Loucy (cell line): ENCODE measurements around the gene TM4SF18.
"Not testable (repeated sequence)": the region's sequence is repeated elsewhere in the genome, so short reads cannot be mapped to it uniquely, and the experiment has no call there.

Experiments used
- H2AFZ ChIP-seq: fragments of 200-600 bp; sonication (generic); 2 replicates; pipeline ENCODE4 v1.6.0; 2016; ENCODE audit warnings: antibody characterized with exemption, mild to moderate bottlenecking, low read length, moderate library complexity
- H3F3A ChIP-seq: fragments of 200-600 bp; 2 replicates; pipeline ENCODE4 v1.6.0; 2016; ENCODE audit warnings: antibody characterized with exemption, low read depth, mild to moderate bottlenecking
- H3K27me3 ChIP-seq: fragments of 200-600 bp; sonication (generic); 2 replicates; pipeline ENCODE4 v1.6.1; 2014; ENCODE audit warnings: low read length, mild to moderate bottlenecking; ENCODE audit not compliant: insufficient read depth, poor library complexity, severe bottlenecking
- H3K36me3 ChIP-seq: fragments of 200-600 bp; sonication (generic); 2 replicates; pipeline ENCODE4 v1.6.1; 2016; ENCODE audit warnings: low read length; ENCODE audit not compliant: insufficient read depth
- H3K4me1 ChIP-seq: fragments of 200-600 bp; sonication (generic); 2 replicates; pipeline ENCODE4 v1.5.1; 2014; ENCODE audit warnings: low read length, mild to moderate bottlenecking; ENCODE audit not compliant: insufficient read depth, poor library complexity, severe bottlenecking
- H3K4me2 ChIP-seq: fragments of 200-600 bp; sonication (generic); 2 replicates; pipeline ENCODE4 v1.6.0; 2014; ENCODE audit warnings: antibody characterized with exemption, low read length, low read depth, mild to moderate bottlenecking; ENCODE audit not compliant: poor library complexity, severe bottlenecking
- H3K4me3 ChIP-seq: fragments of 200-600 bp; sonication (generic); 2 replicates; pipeline ENCODE4 v1.5.1; 2014; ENCODE audit warnings: low read length, mild to moderate bottlenecking, mixed read lengths; ENCODE audit not compliant: poor library complexity, severe bottlenecking
- H3K79me2 ChIP-seq: fragments of 200-600 bp; sonication (generic); 2 replicates; pipeline ENCODE4 v1.6.1; 2014; ENCODE audit warnings: low read length; ENCODE audit not compliant: insufficient read depth
- H3K9ac ChIP-seq: fragments of 200-600 bp; sonication (generic); 2 replicates; pipeline ENCODE4 v1.6.0; 2014; ENCODE audit warnings: mild to moderate bottlenecking, low read depth, low read length, moderate library complexity; ENCODE audit not compliant: poor library complexity, severe bottlenecking
- H3K9me2 ChIP-seq: fragments of 200-600 bp; sonication (generic); replicated peaks from 2 replicates; pipeline ENCODE4 v1.6.1; 2016; ENCODE audit warnings: low read depth, low read length, mixed read lengths
- H3K9me3 ChIP-seq: fragments of 200-600 bp; sonication (generic); 2 replicates; pipeline ENCODE4 v1.6.1; 2014; ENCODE audit warnings: mild to moderate bottlenecking, antibody characterized with exemption, low read length, low read depth; ENCODE audit not compliant: insufficient read depth
- H4K20me1 ChIP-seq: fragments of 200-600 bp; sonication (generic); 2 replicates; pipeline ENCODE4 v1.6.0; 2014; ENCODE audit warnings: antibody characterized with exemption, low read length, mild to moderate bottlenecking; ENCODE audit not compliant: insufficient read depth, poor library complexity, severe bottlenecking
- EZH2phosphoT487 ChIP-seq: fragments of 200-600 bp; IDR thresholded peaks from 2 replicates; pipeline ENCODE4 v1.6.1; 2018; ENCODE audit warnings: antibody characterized with exemption, mild to moderate bottlenecking, moderate library complexity, borderline replicate concordance
- TF ChIP-seq, protein P1 (sequence below): fragments of 200-600 bp; sonication (generic); conservative IDR thresholded peaks from 2 replicates; pipeline ENCODE4 v1.5.1; 2014; ENCODE audit warnings: mild to moderate bottlenecking, antibody characterized with exemption, low read length

TM4SF18 gene

DNA sequence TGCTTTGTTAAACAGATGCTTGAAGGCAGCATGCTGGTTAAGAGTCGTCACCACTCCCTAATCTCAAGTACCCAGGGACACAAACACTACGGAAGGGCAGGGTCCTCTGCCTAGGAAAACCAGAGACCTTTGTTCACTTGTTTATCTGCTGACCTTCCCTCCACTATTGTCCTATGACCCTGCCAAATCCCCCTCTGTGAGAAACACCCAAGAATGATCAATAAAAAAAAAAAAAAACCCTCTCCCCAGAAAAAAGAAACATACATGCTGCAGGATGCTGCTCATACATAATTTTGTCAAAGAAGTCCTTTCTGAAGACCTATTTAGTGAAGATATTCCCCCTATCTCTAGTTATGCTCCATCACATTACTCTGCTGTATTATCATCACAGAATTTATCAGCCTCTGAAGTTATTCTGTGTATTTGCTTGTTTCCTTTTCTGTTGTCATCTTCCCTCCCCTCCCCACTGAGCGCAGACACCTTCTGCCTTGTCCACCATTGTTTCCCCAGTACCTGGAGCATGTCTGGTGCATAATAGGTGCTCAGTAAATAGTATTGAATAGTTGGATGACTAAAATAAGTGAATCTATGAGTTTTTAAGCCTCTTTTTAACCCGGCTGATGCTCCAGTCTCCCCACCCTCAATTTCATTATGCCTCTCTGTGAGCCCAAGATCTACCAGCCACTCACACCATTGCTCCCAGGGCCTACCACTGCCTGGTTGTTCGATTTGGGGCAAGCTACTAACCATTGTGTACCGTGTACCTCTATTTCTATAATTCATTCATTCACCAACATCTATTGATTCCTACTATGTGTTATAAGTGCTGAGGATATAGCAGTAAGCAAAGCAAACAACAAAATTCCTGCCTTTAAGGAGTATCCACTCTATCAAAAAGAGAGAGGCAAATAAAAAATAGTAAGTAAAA lies 48.0 kb upstream of the TM4SF18 start:
- H3K4me1 ChIP-seq = no peaks in the 10 kb centered on the region
- no peaks in the 10 kb centered on the region for H3K27me3 ChIP-seq
- H2AFZ ChIP-seq = 0 out of 2 replicates have a peak overlapping the region, but pooled peaks have one; percentile 15
- no peaks in the 10 kb centered on the region for H3F3A ChIP-seq
- no peak for TF ChIP-seq EZH2phosphoT487
- TF ChIP-seq, protein P1, sequence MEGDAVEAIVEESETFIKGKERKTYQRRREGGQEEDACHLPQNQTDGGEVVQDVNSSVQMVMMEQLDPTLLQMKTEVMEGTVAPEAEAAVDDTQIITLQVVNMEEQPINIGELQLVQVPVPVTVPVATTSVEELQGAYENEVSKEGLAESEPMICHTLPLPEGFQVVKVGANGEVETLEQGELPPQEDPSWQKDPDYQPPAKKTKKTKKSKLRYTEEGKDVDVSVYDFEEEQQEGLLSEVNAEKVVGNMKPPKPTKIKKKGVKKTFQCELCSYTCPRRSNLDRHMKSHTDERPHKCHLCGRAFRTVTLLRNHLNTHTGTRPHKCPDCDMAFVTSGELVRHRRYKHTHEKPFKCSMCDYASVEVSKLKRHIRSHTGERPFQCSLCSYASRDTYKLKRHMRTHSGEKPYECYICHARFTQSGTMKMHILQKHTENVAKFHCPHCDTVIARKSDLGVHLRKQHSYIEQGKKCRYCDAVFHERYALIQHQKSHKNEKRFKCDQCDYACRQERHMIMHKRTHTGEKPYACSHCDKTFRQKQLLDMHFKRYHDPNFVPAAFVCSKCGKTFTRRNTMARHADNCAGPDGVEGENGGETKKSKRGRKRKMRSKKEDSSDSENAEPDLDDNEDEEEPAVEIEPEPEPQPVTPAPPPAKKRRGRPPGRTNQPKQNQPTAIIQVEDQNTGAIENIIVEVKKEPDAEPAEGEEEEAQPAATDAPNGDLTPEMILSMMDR = no peak
- H4K20me1 ChIP-seq = no peaks in the 10 kb centered on the region
- no peak overlapping the region for H3K4me2 ChIP-seq
- H3K9me3 ChIP-seq = no peaks in the 10 kb centered on the region
- no peak overlapping the region for H3K4me3 ChIP-seq
- no peak overlapping the region for H3K9ac ChIP-seq
- no peaks in the 10 kb centered on the region for H3K36me3 ChIP-seq
- no peaks in the 10 kb centered on the region for H3K79me2 ChIP-seq
- no peaks in the 10 kb centered on the region for H3K9me2 ChIP-seq

DNA sequence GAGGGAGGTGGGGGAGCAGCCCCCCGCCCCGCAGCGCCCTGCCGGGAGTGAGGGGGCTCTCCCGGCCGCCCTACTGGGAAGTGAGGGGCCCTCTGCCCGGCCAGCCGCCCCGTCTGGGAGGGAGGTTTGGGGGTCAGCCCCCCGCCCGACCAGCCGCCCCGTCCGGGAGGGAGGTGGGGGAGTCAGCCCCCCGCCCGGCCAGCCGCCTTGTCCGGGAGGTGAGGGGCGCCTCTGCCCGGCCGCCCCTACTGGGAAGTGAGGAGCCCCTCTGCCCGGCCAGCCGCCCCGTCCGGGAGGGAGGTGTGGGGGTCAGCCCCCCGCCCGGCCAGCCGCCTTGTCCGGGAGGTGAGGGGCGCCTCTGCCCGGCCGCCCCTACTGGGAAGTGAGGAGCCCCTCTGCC lies 46.8 kb upstream of the TM4SF18 start:
- not testable (repeated sequence) for H3K4me3 ChIP-seq, H3K9me3 ChIP-seq, H4K20me1 ChIP-seq, H3K9ac ChIP-seq, H3K27me3 ChIP-seq, H3K79me2 ChIP-seq, H3F3A ChIP-seq, H2AFZ ChIP-seq, H3K36me3 ChIP-seq, H3K4me2 ChIP-seq, H3K4me1 ChIP-seq, H3K9me2 ChIP-seq

DNA sequence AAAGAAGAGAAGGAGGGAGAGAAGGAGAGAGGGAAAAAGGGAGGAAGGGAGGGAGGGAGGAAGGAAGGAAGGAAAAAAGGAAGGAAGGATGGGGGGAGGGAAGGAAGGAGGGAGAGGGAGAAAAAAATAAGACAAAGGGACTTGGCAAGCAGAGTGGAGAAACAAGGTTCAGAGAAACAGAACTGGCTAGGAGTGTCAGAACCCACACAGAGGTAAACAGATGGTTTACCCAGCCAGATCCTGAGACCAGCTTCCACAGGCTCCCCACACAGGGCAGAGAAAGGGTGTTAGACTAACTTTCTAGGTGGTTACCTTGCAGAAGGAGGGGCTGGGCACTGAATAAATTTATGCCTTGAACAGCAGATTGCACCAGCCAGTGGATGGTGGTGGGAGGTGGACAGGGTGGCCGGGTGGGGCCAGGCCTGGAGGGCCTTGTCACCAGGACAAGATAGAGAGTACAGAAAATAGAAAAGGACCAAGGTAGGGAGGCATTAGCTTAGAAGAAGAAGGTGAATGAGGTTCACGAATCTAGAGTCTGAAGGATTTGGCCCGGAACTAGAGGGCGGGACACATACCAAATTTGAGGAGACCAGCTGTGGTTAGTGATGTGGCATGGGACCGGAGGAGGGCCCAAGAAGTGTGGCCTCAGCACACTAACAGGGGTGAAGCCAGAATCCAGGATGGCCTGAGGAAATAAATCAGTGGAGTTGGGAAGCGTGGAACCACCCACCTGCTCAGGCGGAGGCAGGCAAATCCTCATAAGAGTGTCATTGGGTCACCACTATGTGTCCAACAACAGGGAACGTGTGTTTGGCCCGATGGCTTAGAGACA lies 45.3 kb upstream of the TM4SF18 start:
- H3F3A ChIP-seq = no peaks in the 10 kb centered on the region
- no peaks in the 10 kb centered on the region for H3K9me2 ChIP-seq
- H3K27me3 ChIP-seq = no peaks in the 10 kb centered on the region
- no peak overlapping the region for H3K4me3 ChIP-seq
- no peak overlapping the region for H3K4me2 ChIP-seq
- H3K36me3 ChIP-seq = no peaks in the 10 kb centered on the region
- no peaks in the 10 kb centered on the region for H3K79me2 ChIP-seq
- H3K9ac ChIP-seq = no peak overlapping the region
- H3K4me1 ChIP-seq = no peaks in the 10 kb centered on the region
- no peak overlapping the region for H2AFZ ChIP-seq
- no peaks in the 10 kb centered on the region for H4K20me1 ChIP-seq
- no peak for TF ChIP-seq EZH2phosphoT487
- TF ChIP-seq, protein P1 = no peak
- no peaks in the 10 kb centered on the region for H3K9me3 ChIP-seq
